Colon (tissue), 2 donors: ENCODE measurements around the gene MKLN1.

Source experiments
- FAIRE-seq: peaks from 2 replicates; lab custom pipeline; 2012; peaks lifted over from hg19 to GRCh38; lab: Jason Lieb, UNC
- donor health status: control.
- donor health status: control.

Gene MKLN1

GRCh38 chr7:131354390-131354789 is 26.7 kb downstream of the MKLN1 start:
- no peak for FAIRE-seq

DNA sequence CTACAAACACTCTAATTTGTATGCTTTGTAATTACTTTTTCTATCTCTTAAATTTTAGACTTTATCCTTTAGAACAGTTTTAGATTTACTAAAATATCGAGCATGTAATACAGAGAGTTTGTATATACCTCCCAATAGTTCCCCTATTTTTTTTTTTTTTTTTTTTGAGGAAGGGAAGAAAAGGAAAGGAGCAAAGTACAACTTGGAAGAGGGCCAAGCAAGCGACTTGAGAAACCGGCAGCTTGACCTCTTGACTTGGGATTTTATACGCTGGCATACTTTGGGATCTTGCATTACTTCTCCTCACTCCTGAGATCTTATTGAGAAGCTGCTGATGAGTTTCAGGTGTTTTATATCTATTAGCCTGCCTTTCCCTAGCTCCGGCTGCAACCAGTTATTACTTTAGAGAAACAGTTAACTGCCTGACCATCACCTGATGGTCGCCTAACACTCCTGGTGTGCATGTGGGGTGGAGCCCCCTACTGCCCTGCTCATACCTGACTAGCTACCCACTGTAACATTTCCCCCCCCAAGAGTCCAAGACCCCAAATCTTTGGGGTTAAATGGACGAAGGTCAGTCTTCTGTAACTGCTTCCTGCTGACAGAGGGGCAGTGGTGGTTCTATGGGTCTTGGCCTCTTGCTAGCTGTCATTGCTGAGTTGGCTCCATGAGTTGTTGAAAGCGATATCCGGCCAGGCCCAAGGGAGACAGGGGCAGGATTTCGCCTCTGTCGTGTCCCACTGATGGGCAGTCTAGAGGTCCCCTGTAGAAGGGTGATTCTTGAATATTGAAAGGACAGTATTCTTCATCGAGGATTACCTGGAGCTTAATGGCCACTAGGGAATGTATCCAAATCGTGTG is 28.5 kb downstream of the MKLN1 start:
- peak; percentile 18 for FAIRE-seq

DNA sequence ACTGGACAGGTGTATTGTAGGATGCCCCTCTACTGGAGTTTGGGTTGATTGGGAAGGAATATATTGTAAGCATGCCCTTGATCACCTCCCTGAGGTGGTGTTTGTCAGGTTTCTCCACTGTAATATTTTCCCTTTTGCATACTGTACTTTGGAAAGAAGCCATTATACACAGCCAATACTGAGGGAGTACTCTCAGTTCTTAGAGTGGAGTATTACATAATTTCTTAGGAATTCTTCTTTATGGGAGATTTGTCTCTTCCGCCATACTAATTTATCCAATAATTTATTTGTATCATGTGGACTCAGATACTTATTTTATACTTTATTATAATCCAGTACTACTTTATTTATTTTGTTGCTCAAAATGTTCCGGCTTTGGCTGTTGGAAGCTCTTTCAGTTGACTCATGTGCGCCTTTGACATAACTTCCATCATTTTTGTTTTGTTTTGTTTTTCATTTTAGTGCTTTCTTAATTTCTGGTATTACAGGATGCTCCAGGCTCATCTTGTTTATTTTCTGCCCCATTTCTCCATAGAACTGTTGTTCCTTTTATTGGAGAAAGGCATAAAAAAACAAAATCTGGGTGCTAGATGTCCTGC is 29.7 kb downstream of the MKLN1 start:
- no peak for FAIRE-seq

DNA sequence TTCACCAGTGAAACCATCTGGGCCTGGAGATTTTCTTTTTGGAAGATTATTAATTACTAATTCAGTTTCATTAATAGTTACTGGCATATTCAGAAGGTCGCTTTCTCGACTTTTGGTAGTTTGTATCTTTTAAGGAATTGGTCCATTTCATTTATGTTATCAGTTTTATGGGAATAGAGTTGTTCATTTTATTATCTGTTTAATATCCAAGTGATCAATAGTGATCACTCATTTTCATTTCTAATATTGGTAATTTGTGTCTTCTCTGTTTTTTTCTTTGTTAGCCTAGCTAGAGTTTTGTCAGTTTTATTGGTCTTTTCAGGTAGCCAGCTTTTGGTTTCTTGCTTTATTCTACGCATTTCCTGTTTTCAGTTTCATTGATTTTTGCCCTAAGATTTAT is 31.0 kb downstream of the MKLN1 start:
- FAIRE-seq: no peak

GRCh38 chr7:131359136-131359776 is 31.6 kb downstream of the MKLN1 start:
- FAIRE-seq: no peak

- FAIRE-seq: no peak
Measured at GRCh38 chr7:131363719-131364118, 36.0 kb downstream of the MKLN1 start.

GRCh38 chr7:131364767-131365344 is 37.2 kb downstream of the MKLN1 start:
- no peak for FAIRE-seq

DNA sequence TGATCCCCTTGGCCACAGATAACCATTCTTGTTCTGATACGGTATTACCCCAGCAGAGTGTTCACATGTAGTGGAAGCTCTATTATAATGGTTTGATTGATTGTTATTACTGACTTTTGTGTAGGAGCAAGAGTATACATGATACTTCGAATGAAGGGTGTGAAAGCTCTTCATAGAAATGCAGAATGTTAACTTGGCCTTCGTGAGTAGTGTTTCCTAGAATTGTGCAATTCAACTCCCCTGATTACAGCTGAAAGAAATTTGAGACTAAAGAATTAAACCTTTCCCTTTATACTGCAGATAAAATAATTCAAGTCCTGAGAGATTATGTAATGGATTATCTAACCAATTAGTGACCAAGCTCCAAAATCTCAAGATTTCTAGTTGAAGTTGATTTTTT is 38.2 kb downstream of the MKLN1 start:
- no peak for FAIRE-seq

DNA sequence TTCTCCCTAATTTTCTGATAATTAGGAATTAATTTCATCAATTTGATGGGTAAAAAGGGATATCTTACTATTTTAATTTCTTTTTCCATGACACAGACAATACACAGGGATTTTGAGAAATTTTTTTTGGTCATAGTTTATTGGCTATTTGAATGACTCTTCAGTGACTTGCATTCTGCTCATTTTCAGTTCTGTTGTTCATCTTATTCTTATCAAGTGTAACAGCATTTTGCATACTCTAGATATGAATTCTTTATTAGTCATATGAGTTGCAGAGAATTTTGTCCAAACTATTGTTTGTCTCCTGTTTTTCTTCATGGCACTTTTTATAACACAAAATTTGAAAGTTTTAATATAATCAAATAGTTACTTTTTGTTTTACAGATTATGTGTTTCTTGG is 41.7 kb downstream of the MKLN1 start:
- no peak for FAIRE-seq

- FAIRE-seq: no peak
Measured at GRCh38 chr7:131370523-131370968, 42.9 kb downstream of the MKLN1 start.

DNA sequence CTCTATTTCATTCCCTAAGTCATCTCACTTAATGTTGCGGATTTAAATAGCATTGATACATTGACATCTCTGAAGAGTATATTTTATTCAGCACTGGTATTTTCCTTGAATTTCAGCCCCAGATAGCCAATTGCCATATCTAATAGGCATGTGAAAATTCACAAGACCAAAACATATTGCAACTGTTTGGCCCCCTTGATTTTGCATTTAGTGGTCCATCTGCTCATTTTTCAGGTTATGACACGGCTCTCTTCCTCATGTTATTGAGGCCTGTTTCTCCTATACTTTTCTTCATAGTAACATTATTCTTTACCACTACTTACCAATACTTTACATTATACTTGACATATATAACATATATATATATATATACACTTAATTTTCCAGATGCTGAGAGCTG is 43.7 kb downstream of the MKLN1 start:
- FAIRE-seq: no peak

- FAIRE-seq: no peak
Measured at GRCh38 chr7:131372554-131372953, 44.9 kb downstream of the MKLN1 start.

DNA sequence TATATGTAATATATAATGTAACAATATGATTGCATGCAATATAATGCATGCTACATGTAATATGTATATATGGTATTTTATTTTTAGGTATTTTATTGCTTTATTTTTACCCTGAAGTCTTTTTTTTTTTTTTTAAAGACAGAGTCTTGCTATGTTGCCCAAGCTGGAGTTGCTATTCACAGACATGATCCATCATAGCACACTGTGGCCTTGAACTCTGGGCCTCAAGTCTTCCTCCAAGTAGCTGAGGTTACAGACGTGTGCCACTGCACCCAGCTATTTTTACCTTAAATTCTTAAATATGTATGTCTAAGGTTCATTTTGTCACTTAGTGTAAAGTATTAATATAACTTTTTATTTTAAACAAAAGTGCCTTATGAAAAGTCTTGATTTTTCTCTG is 47.1 kb downstream of the MKLN1 start:
- peak; percentile 33 for FAIRE-seq

- FAIRE-seq: no peak
Measured at GRCh38 chr7:131381069-131381838, 53.6 kb downstream of the MKLN1 start.

GRCh38 chr7:131383417-131384285 is 56.0 kb downstream of the MKLN1 start:
- FAIRE-seq: no peak

DNA sequence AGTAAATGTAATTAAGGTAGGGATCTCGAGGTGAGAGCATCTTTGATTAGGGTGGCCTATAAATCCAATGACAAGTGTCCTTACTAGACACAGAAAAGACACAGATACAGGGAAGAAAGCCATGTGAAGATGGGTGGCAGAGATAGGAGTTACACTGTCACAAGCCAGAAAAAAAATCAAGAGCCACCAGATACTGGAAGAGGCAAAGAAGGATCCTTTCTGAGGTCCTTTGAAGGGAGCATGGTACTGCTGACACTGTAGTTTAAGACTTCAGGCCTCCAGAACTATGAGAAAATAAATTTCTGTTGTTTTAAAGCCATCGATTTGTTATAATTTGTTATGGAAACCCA is 56.6 kb downstream of the MKLN1 start:
- no peak for FAIRE-seq

DNA sequence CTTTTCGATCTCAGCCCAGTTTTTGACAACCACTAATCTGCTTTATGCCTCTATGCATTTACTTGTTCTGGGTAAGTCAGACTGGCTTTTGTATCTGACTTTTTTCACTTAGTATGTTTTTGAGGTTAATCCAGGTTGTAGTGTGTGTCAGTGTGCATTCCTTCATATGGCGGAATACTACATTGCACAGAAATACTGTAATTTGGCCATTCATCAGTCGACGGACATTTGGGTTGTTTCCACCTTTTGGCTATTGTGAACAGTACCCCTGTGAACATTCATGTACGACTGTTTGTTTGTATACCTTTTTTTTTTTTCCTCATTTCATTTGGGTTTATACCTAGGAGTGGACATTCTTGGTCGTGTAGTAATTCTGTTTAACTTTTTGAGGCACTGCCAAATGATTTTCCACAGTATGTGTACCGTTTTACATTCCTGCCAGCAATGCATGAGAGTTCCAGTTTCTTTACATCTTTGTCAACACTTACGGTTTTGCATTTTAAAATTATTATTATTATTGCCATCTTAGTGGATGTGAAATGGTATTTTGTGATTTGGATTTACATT is 57.4 kb downstream of the MKLN1 start:
- FAIRE-seq: no peak

DNA sequence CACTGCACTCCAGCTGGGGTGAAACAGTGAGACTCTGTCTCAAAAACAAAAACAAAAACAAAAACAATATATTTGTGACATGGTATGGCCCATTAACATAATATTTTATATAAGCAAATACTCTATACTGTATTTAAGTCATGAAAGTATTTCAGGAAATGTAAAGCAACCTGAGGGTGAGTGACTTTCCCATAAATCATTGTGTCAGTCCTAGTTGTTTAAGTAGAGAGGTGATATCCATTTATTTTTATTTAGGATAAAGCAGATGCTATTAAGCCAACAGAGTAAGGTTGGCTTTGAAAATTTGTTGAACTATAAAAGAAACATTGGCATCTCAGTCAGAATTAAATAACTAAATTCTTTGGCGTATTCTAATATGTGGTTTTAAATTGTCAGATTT is 60.5 kb downstream of the MKLN1 start:
- no peak for FAIRE-seq

DNA sequence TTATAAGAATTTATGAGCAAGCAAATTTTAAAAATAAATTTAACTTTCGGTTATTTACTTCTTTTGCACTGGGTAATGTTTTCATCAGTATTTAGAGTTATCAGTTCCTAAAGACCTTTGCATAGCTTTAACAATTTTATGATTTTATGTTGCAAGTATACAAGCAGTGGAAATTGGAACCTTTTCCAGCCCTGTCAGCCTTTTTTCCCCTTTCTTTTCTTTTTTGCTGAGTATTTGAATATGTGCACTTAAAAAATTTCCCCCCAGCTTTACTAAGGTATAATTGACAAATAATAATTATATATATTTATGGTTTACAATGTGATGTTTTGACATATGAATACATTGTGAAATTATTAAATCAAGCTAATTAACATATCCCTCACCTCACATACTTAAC is 62.6 kb downstream of the MKLN1 start:
- FAIRE-seq: no peak

DNA sequence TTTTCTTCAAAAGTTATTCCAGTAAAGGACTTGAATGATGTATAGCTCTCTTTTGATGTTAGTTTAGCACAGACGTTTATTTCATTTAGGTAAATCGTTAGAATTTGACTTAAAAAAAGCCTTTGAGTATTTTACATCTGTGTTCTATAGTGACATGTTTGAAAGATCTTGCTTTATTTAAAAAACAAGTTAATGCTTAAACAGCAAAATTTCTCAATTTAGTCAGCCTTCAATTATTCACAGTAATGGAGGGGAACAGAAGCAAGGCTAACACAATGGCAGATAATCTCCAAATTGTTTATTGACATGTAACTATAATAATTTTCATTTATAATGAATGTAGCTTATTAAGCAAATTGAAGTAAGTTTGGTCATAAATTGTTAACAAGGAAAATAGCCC is 63.5 kb downstream of the MKLN1 start:
- no peak for FAIRE-seq

GRCh38 chr7:131400681-131401176 is 73.1 kb downstream of the MKLN1 start:
- no peak for FAIRE-seq
